Peyer's patch (tissue), 4 donors: ENCODE measurements around the gene HHAT. TPM values are rescaled to one million over a fixed set of nuclear protein-coding genes. Genes with fewer than 3 reads are reported as not detected.

Source experiments
- DNase-seq, 3 donors: peaks; one replicate each; pipeline ENCODE4 v3.0.0-alpha.2; 2017 to 2019
- H3K27ac ChIP-seq, 4 donors: fragments of 200-600 bp; sonication (generic); one replicate each; pipeline ENCODE4 v1.5.1; 2016 to 2019
- H3K27me3 ChIP-seq, 2 donors: fragments of 200-600 bp; sonication (generic); one replicate each; pipeline ENCODE4 v1.5.1; 2019
- H3K36me3 ChIP-seq, 3 donors: fragments of 200-600 bp; sonication (generic); one replicate each; pipeline ENCODE4 v1.5.1; 2016 to 2019
- H3K4me1 ChIP-seq, 4 donors: fragments of 200-600 bp; sonication (generic); one replicate each; pipeline ENCODE4 v1.5.1; 2016 to 2019
- H3K4me3 ChIP-seq, 4 donors: fragments of 200-600 bp; sonication (generic); 1 replicate in 3 of 4; 2 replicates in 1 of 4; pipeline ENCODE4 v1.5.1; 2016 to 2019; ENCODE audit warnings: mild to moderate bottlenecking in 1 of 4
- H3K9me3 ChIP-seq, 4 donors: fragments of 200-600 bp; sonication (generic); one replicate each; pipeline ENCODE4 v1.5.1; 2016 to 2019; ENCODE audit warnings: mild to moderate bottlenecking in 1 of 4
- POLR2A ChIP-seq, 2 donors: fragments of 450-650 bp; IDR thresholded peaks; one replicate each; pipeline ENCODE4 v1.5.1; 2017; ENCODE audit warnings: antibody characterized with exemption in 2 of 2, mild to moderate bottlenecking in 2 of 2, moderate library complexity in 2 of 2
- total RNA-seq, 4 donors: library from RNA; depleted of rRNA; stranded (reverse); fragments of >200 nt; gene quantifications; one replicate each; pipeline ENCODE4 v1.1.0, GENCODE V29; 2016
- TF ChIP-seq, protein P1 (sequence below), 6 experiments: fragments of 450-650 bp in 4 of 6; fragments of 200-600 bp in 2 of 6; sonication (generic) in 1 of 6; IDR thresholded peaks; one replicate each; pipeline ENCODE4 v1.5.1; 2017 to 2019; ENCODE audit warnings: antibody characterized with exemption in 6 of 6, mild to moderate bottlenecking in 3 of 6, moderate library complexity in 1 of 6

Gene HHAT
- total RNA-seq, 4 donors from 2014 or later: 2.3 to 16.9 (median 7.3) TPM

DNA sequence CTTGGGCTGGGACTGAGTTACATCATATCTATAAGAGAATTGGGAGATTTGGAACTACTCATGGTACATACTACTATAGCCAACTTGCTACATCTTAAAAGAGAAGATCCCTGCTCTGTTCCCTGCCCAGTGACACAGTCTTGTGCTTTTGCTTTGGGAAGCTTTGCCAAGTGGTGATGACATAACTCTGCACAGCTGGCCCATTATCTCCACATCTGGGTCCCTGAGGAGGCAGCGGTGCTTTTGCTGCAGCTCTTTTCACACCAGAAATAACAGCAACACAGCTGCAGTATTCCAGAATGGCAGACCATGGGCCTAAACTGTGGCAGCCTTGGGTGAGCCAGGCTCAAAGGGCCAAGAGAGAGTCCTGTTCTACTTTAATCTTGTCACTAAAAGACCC is 296.0 kb downstream of the HHAT start:
- Histone ChIP-seq H3K27ac (no peak overlapping the region), H3K36me3 (no peaks in the 10 kb centered on the region), H3K27me3 (no peaks in the 10 kb centered on the region), H3K9me3 (no peaks in the 10 kb centered on the region), H3K4me1 (no peaks in the 10 kb centered on the region), H3K4me3 (no peak overlapping the region)
- TF ChIP-seq POLR2A (IDR thresholded peaks at IDR 0.05): no peak
- TF ChIP-seq, protein P1, sequence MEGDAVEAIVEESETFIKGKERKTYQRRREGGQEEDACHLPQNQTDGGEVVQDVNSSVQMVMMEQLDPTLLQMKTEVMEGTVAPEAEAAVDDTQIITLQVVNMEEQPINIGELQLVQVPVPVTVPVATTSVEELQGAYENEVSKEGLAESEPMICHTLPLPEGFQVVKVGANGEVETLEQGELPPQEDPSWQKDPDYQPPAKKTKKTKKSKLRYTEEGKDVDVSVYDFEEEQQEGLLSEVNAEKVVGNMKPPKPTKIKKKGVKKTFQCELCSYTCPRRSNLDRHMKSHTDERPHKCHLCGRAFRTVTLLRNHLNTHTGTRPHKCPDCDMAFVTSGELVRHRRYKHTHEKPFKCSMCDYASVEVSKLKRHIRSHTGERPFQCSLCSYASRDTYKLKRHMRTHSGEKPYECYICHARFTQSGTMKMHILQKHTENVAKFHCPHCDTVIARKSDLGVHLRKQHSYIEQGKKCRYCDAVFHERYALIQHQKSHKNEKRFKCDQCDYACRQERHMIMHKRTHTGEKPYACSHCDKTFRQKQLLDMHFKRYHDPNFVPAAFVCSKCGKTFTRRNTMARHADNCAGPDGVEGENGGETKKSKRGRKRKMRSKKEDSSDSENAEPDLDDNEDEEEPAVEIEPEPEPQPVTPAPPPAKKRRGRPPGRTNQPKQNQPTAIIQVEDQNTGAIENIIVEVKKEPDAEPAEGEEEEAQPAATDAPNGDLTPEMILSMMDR (IDR thresholded peaks at IDR 0.05): no peak
- DNase-seq: no peak

DNA sequence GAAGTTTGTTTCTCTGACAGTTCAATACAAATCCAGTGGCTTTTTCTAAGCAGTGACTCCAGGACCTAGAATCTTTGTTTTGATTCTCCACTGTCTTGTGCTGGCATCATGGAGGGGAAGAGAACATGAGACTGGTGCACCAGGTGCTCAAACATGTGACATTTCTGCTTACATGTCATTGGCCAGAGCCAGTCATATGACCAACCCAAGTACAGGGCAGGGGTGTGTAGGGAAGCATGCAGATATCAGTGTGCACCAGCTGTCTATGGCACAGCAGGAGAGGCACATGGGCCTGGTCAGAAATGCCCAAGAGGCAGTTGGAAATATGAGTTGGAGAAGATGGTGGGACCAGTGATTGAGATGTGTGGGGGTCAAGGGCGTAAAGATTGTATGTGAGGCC is 297.0 kb downstream of the HHAT start:
- Histone ChIP-seq H3K4me3 (no peak overlapping the region), H3K36me3 (no peaks in the 10 kb centered on the region), H3K9me3 (no peaks in the 10 kb centered on the region), H3K4me1 (no peaks in the 10 kb centered on the region), H3K27me3 (no peaks in the 10 kb centered on the region), H3K27ac (no peak overlapping the region)
- TF ChIP-seq, protein P1 (IDR thresholded peaks at IDR 0.05): no peak
- no peak for TF ChIP-seq POLR2A (IDR thresholded peaks at IDR 0.05)
- DNase-seq: no peak

DNA sequence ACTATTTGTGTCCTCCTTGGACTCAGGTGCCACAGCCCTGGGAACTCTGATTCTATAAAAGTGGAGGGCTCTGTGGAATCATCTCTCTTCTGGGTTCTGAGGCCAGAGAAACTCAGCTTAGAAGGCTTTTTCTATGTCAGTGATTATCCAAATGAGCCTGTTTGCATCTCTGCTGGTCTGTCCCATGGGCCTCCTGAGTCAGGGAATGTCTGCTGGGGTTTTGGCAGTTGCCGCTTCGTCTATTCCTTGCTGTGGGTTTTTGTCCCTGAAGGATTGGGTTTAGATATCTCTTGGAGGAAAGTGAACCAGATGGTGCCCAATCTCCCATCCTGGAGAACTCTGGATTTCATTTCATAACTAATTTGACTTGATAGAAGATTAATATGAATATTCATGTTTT is 297.6 kb downstream of the HHAT start:
- no peaks in the 10 kb centered on the region for H3K9me3 ChIP-seq
- DNase-seq: no peak
- H3K4me3 ChIP-seq: no peak overlapping the region
- no peaks in the 10 kb centered on the region for H3K27me3 ChIP-seq
- H3K27ac ChIP-seq: no peak overlapping the region
- no peaks in the 10 kb centered on the region for H3K4me1 ChIP-seq
- H3K36me3 ChIP-seq: no peaks in the 10 kb centered on the region
- TF ChIP-seq POLR2A (IDR thresholded peaks at IDR 0.05): no peak
- TF ChIP-seq, protein P1 (IDR thresholded peaks at IDR 0.05): no peak

DNA sequence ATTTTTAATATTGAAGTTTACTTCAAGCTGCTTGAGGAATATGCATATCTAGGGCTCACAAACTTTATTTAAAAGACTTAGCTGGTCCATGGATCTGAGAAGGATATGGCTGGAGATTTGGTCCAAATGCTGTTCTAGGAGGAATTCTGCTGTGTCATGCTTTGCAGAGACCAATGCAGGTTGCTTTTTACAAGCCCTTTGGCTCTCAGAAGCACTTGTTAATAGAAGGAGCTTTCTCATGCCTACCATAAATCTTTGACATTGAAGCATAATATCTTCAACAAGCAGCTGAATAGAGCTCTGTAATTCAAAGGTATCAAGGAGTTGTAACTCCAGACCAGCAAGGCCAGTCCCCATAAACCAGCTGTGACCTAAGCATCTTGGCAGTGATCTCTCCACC is 299.1 kb downstream of the HHAT start:
- Histone ChIP-seq H3K4me1 (no peaks in the 10 kb centered on the region), H3K4me3 (no peak overlapping the region)
- TF ChIP-seq, protein P1 (IDR thresholded peaks at IDR 0.05): no peak
- no peak for TF ChIP-seq POLR2A (IDR thresholded peaks at IDR 0.05)

DNA sequence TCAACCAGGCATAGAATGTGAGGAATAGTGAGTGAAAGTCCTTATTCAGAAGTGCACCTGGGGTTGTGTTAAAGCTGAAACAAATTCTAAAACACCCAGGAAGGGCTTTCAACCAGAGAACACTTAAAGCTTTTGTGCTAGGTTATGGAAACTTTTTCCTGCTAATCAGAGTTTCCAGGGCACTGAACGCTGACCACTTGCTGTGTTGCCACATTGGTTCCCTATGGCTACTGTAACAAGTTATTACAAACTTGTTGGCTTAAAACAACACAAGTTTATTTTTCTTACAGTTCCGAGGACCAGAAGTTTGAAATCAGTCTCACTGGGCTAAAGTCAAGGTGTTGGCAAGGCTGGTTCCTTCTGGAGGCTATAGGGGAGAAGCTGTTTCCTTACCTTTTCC is 300.6 kb downstream of the HHAT start:
- H3K27ac ChIP-seq: no peak overlapping the region
- no peak for TF ChIP-seq POLR2A (IDR thresholded peaks at IDR 0.05)
- TF ChIP-seq, protein P1 (IDR thresholded peaks at IDR 0.05): no peak

More for the DNA sequence above, 299.1 kb downstream of the HHAT start:
- Histone ChIP-seq H3K36me3 (no peaks in the 10 kb centered on the region), H3K27ac (no peak overlapping the region), H3K9me3 (no peaks in the 10 kb centered on the region), H3K27me3 (no peaks in the 10 kb centered on the region)
- no peak for DNase-seq

DNA sequence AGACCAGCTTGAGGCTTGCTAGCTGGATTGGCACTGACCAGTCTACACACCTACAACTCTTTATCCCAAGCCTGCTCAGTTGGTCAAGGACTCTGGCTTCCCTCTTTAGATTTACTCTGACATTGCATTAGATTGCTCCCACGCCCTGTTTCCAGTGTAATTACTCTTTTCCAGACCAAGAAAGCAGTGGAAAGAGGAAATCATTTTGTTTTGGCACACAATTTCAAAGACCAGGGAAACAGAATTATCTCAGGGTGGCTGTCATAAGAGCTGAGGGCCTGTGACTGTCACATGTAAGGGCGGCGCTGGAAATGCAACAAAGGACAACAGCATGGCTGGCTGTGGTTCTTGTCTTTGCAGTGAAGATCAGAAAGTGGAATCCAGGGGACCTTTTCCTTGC is 302.7 kb downstream of the HHAT start:
- Histone ChIP-seq H3K27ac (no peak overlapping the region), H3K9me3 (no peaks in the 10 kb centered on the region), H3K4me1 (no peaks in the 10 kb centered on the region), H3K4me3 (no peak overlapping the region), H3K36me3 (no peaks in the 10 kb centered on the region), H3K27me3 (no peaks in the 10 kb centered on the region)
- TF ChIP-seq, protein P1 (IDR thresholded peaks at IDR 0.05): no peak
- no peak for TF ChIP-seq POLR2A (IDR thresholded peaks at IDR 0.05)
- no peak for DNase-seq

More for the DNA sequence above, 300.6 kb downstream of the HHAT start:
- no peaks in the 10 kb centered on the region for H3K9me3 ChIP-seq
- DNase-seq: no peak
- H3K4me1 ChIP-seq: no peaks in the 10 kb centered on the region
- H3K4me3 ChIP-seq: no peak overlapping the region
- no peaks in the 10 kb centered on the region for H3K36me3 ChIP-seq
- no peaks in the 10 kb centered on the region for H3K27me3 ChIP-seq
